SK-N-SH (cell line): ENCODE data around the gene RNF212B. TPM values are rescaled to one million over a fixed set of nuclear protein-coding genes. Genes with fewer than 3 reads are reported as not detected.

Experiments used
- CTCF ChIA-PET: fragments of 300-600, 350-600 bp; formaldehyde crosslinking; extraction: SDS; loops from one replicate; lab custom pipeline; 2021; lab: Yijun Ruan, JAX
- POLR2A ChIA-PET: fragments of 350-600 bp; sonication (Branson Sonifier 250); formaldehyde crosslinking; extraction: SDS; loops from one replicate; lab custom pipeline; 2020; ENCODE audit warnings: antibody characterized with exemption, inconsistent platforms; lab: Yijun Ruan, JAX
- DNase-seq: peaks from one replicate; pipeline ENCODE4 v3.0.0; 2012
- H2AFZ ChIP-seq: fragments of 200-600 bp; sonication (generic); 2 replicates; pipeline ENCODE4 v1.8.1; 2016; ENCODE audit warnings: antibody characterized with exemption, mild to moderate bottlenecking, low read depth
- H3F3A ChIP-seq: fragments of 200-600 bp; sonication (generic); replicated peaks from 2 replicates; pipeline ENCODE3; 2016; ENCODE audit warnings: antibody characterized with exemption, mild to moderate bottlenecking; ENCODE audit not compliant: insufficient read depth
- H3K27ac ChIP-seq, 2 experiments: fragments of 200-500 bp in 1 of 2; fragments of 200-600 bp in 1 of 2; sonication (Bioruptor generic) in 1 of 2; sonication (generic), shearing (Covaris generic) in 1 of 2; 2 replicates each; pipeline versions ENCODE4 v1.5.1 to v1.6.1; 2014 to 2016; ENCODE audit warnings: low read depth in 2 of 2, inconsistent platforms in 1 of 2, low read length in 1 of 2, mild to moderate bottlenecking in 1 of 2, mixed read lengths in 1 of 2
- H3K27me3 ChIP-seq: fragments of 200-600 bp; sonication (generic), shearing (Covaris generic); 2 replicates; pipeline ENCODE4 v1.6.1; 2016; ENCODE audit warnings: mixed run types; ENCODE audit not compliant: insufficient read depth
- H3K36me3 ChIP-seq, 2 experiments: fragments of 200-500 bp in 1 of 2; fragments of 200-600 bp in 1 of 2; sonication (Bioruptor generic) in 1 of 2; sonication (generic) in 1 of 2; replicated peaks in 1 of 2; 2 replicates each; pipeline versions ENCODE3 to v1.5.1; 2014 to 2016; ENCODE audit warnings: low read length in 1 of 2, mild to moderate bottlenecking in 1 of 2; ENCODE audit not compliant: insufficient read depth in 2 of 2, control insufficient read depth in 1 of 2
- H3K4me1 ChIP-seq, 2 experiments: fragments of 200-500 bp in 1 of 2; fragments of 200-600 bp in 1 of 2; sonication (Bioruptor generic) in 1 of 2; sonication (generic), shearing (Covaris generic) in 1 of 2; 2 replicates each; pipeline versions ENCODE4 v1.5.1 to v1.6.1; 2014 to 2016; ENCODE audit warnings: low read depth in 1 of 2, low read length in 1 of 2, mixed run types in 1 of 2; ENCODE audit not compliant: insufficient read depth in 2 of 2, control insufficient read depth in 1 of 2
- H3K4me2 ChIP-seq: fragments of 200-600 bp; sonication (generic), shearing (Covaris generic); 2 replicates; pipeline ENCODE4 v1.6.1; 2017; ENCODE audit warnings: mixed run types
- H3K4me3 ChIP-seq, 2 experiments: fragments of 200-500 bp in 1 of 2; fragments of 200-600 bp in 1 of 2; sonication (Bioruptor generic) in 1 of 2; sonication (generic), shearing (Covaris generic) in 1 of 2; 2 replicates each; pipeline versions ENCODE4 v1.5.1 to v1.8.1; 2014 to 2016; ENCODE audit warnings: low read depth in 2 of 2, inconsistent platforms in 1 of 2, low read length in 1 of 2, mild to moderate bottlenecking in 1 of 2, mixed read lengths in 1 of 2, moderate library complexity in 1 of 2
- H3K79me2 ChIP-seq: fragments of 200-600 bp; sonication (generic); 2 replicates; pipeline ENCODE4 v1.8.1; 2017; ENCODE audit warnings: mild to moderate bottlenecking; ENCODE audit not compliant: insufficient read depth
- H3K9ac ChIP-seq: fragments of 200-600 bp; sonication (generic); 2 replicates; pipeline ENCODE4 v1.6.1; 2017; ENCODE audit warnings: mixed run types
- H3K9me2 ChIP-seq: fragments of 200-600 bp; sonication (generic); 2 replicates; pipeline ENCODE4 v1.6.1; 2017; ENCODE audit warnings: mixed run types
- H3K9me3 ChIP-seq: fragments of 200-600 bp; sonication (generic); 2 replicates; pipeline ENCODE4 v1.6.1; 2017; ENCODE audit warnings: mixed run types, mild to moderate bottlenecking, moderate library complexity
- H4K20me1 ChIP-seq: fragments of 200-600 bp; sonication (generic); 2 replicates; pipeline ENCODE4 v1.6.1; 2017; ENCODE audit warnings: mild to moderate bottlenecking, mixed run types; ENCODE audit not compliant: insufficient read depth
- ELF1 ChIP-seq: IDR thresholded peaks from 2 replicates; pipeline ENCODE4 v1.4.0; 2012
- EZH2phosphoT487 ChIP-seq: fragments of 200-600 bp; sonication (generic); IDR thresholded peaks from 2 replicates; pipeline ENCODE4 v1.6.1; 2017; ENCODE audit warnings: low read depth, mixed run types, mild to moderate bottlenecking, antibody characterized with exemption, moderate library complexity, borderline replicate concordance
- FOSL2 ChIP-seq: IDR thresholded peaks from 2 replicates; pipeline ENCODE4 v1.4.0; 2012; ENCODE audit warnings: low read depth, mild to moderate bottlenecking, moderate library complexity, borderline replicate concordance
- FOXJ3 ChIP-seq: sonication (generic); formaldehyde crosslinking; IDR thresholded peaks from 2 replicates; pipeline ENCODE4 v1.5.1; 2020; ENCODE audit warnings: mild to moderate bottlenecking, missing genetic modification reagents
- FOXM1 ChIP-seq: IDR thresholded peaks from 2 replicates; pipeline ENCODE4 v1.4.0; 2012; ENCODE audit warnings: low read depth, mild to moderate bottlenecking
- IRF3 ChIP-seq: fragments of 150-350 bp; IDR thresholded peaks from 2 replicates; pipeline ENCODE4 v1.6.1; 2016; ENCODE audit warnings: mild to moderate bottlenecking, low read depth, low read length
- MEF2A ChIP-seq: IDR thresholded peaks from 2 replicates; pipeline ENCODE4 v1.4.0; 2012; ENCODE audit warnings: low read depth, borderline replicate concordance
- MXI1 ChIP-seq: IDR thresholded peaks from 2 replicates; pipeline ENCODE4 v1.6.1; 2012; ENCODE audit warnings: mild to moderate bottlenecking, low read depth, low read length, improper control_type of control experiment
- NFIC ChIP-seq: IDR thresholded peaks from 2 replicates; pipeline ENCODE4 v1.4.0; 2012; ENCODE audit warnings: borderline replicate concordance
- RCOR1 ChIP-seq: fragments of 150-350 bp; IDR thresholded peaks from 2 replicates; pipeline ENCODE4 v1.6.1; 2017; ENCODE audit warnings: antibody characterized with exemption, low read length
- REST ChIP-seq: IDR thresholded peaks from 2 replicates; pipeline ENCODE4 v1.6.1; 2012; ENCODE audit warnings: mild to moderate bottlenecking, low read depth, low read length, moderate library complexity
- USF1 ChIP-seq: IDR thresholded peaks from 2 replicates; pipeline ENCODE4 v1.4.0; 2012; ENCODE audit warnings: low read depth, borderline replicate concordance
- USF2 ChIP-seq: fragments of 150-350 bp; IDR thresholded peaks from 2 replicates; pipeline ENCODE4 v1.6.1; 2017; ENCODE audit warnings: antibody characterized with exemption, low read length, low read depth, borderline replicate concordance
- ZBTB33 ChIP-seq: IDR thresholded peaks from 2 replicates; pipeline ENCODE4 v1.4.0; 2012; ENCODE audit warnings: low read depth, borderline replicate concordance
- WGBS: methylation state at CpG from one replicate; pipeline ENCODE4 v1.1.6; 2017; ENCODE audit warnings: low lambda C conversion rate; 5-methylcytosine and 5-hydroxymethylcytosine counted together
- polyA plus RNA-seq, 3 experiments: library from polyadenylated mRNA; depleted of rRNA; stranded (reverse); fragments of >200 nt; gene quantifications; 2 replicates each; pipeline ENCODE4 v1.2.3, GENCODE V29; 2012

Gene RNF212B
- polyA plus RNA-seq, 1 of the 3 experiments (the other 2 are of a cell fraction), result not detected

GRCh38 chr14:23284654-23285529, 47.2 kb downstream of the RNF212B start:
- ChIA-PET POLR2A (interaction anchor here (2.1 to 2.2 kb wide), 2 partner anchors 36 to 190 kb away, joined by 9 to 13 read pairs; partner anchors contain the start of genes ACIN1, C14orf119 and PABPN1), CTCF (interaction anchor here (1.4 kb wide), 1 partner anchor 9 kb away, joined by 5 read pairs; no protein-coding TSS in a partner anchor)
- H3K4me3 ChIP-seq, result peak overlapping the region; percentile 89
- H3F3A ChIP-seq, result peaks cover 10% of the 10 kb centered on the region
- WGBS, result 45% methylated on average over 9 of the region's 9 CpGs
- H3K9me2 ChIP-seq, result no peaks in the 10 kb centered on the region
- peak overlapping the region in 1 of 2 experiments; percentile 30; a peak in 2 of 4 replicates for H3K27ac ChIP-seq
- H3K9me3 ChIP-seq, result no peaks in the 10 kb centered on the region
- TF ChIP-seq FOSL2, result no peak
- TF ChIP-seq FOXJ3 (CRISPR knock-in tag), result no peak
- TF ChIP-seq, all 33 proteins: peak for 0
- no peaks in the 10 kb centered on the region for H3K27me3 ChIP-seq
- no peaks in the 10 kb centered on the region for H3K36me3 ChIP-seq
- peak overlapping the region; percentile 81 for H3K9ac ChIP-seq
- peaks cover 20% of the 10 kb centered on the region; the same call in 1 of the 2 replicates for H3K79me2 ChIP-seq
- no peak for DNase-seq
- peaks cover 8 to 10% of the 10 kb centered on the region in 2 experiments; a peak in 3 of 4 replicates for H3K4me1 ChIP-seq
- no peaks in the 10 kb centered on the region for H4K20me1 ChIP-seq
- H3K4me2 ChIP-seq, result peak overlapping the region; percentile 96
- peak overlapping the region; percentile 97 for H2AFZ ChIP-seq

- peak overlapping the region; percentile 97 for H2AFZ ChIP-seq
- ChIA-PET CTCF (interaction anchor here (0.7 to 2.3 kb wide), 9 partner anchors 9 to 274 kb away, joined by 3 to 10 read pairs (median 3); partner anchors contain the start of gene BCL2L2), POLR2A (interaction anchor here (0.7 to 2.2 kb wide), 3 partner anchors 21 to 191 kb away, joined by 4 to 13 read pairs (median 9); partner anchors contain the start of genes ACIN1, BCL2L2, C14orf119 and PABPN1)
- H3K4me1 ChIP-seq, result peaks cover 8 to 10% of the 10 kb centered on the region in 2 experiments; a peak in 3 of 4 replicates
- H4K20me1 ChIP-seq, result no peaks in the 10 kb centered on the region
- peaks cover 10% of the 10 kb centered on the region for H3F3A ChIP-seq
- no peaks in the 10 kb centered on the region for H3K27me3 ChIP-seq
- peak overlapping the region; percentile 30 to 72 for H3K27ac ChIP-seq
- peaks cover 20% of the 10 kb centered on the region; the same call in 1 of the 2 replicates for H3K79me2 ChIP-seq
- DNase-seq, result no peak
- no peaks in the 10 kb centered on the region for H3K9me2 ChIP-seq
- H3K9me3 ChIP-seq, result no peaks in the 10 kb centered on the region
- peak overlapping the region; percentile 89 for H3K4me3 ChIP-seq
- peak overlapping the region; percentile 96 for H3K4me2 ChIP-seq
- H3K36me3 ChIP-seq, result no peaks in the 10 kb centered on the region
- 2% methylated on average over 13 of the region's 22 CpGs for WGBS
- peak overlapping the region; percentile 81 for H3K9ac ChIP-seq
- no peak; the same call in 1 of the 2 replicates for TF ChIP-seq MXI1
- no peak for TF ChIP-seq IRF3
- TF ChIP-seq RCOR1, result no peak
- TF ChIP-seq FOSL2, result no peak
- no peak for TF ChIP-seq USF2
- no peak for TF ChIP-seq FOXM1
- TF ChIP-seq NFIC, result no peak
- TF ChIP-seq ZBTB33, result no peak
- TF ChIP-seq USF1, result no peak
- no peak for TF ChIP-seq EZH2phosphoT487
- TF ChIP-seq FOXJ3 (CRISPR knock-in tag), result no peak
- TF ChIP-seq REST, result no peak
- no peak for TF ChIP-seq MEF2A
- TF ChIP-seq ELF1, result no peak
Measured at GRCh38 chr14:23285530-23286019, 47.8 kb downstream of the RNF212B start.
